Measurements from ENCODE around the gene ARHGEF2. TPM values are rescaled to one million over a fixed set of nuclear protein-coding genes. Genes with fewer than 3 reads are reported as not detected.
A peak's percentile ranks its signal among the peaks of the same experiment; 100 is the strongest.

ARHGEF2 gene
- total RNA-seq, 6 experiments from 2014 or later = 82.0 to 94.6 (median 83.9) TPM

- Mint-ChIP-seq H3K36me3 (ENCODE audit: low read depth) (peaks cover 18% of the 10 kb centered on the region; the same call in 1 of the 2 replicates), H3K9me3 (no peaks in the 10 kb centered on the region), H3K27me3 (ENCODE audit: insufficient read depth) (peaks cover 12% of the 10 kb centered on the region), H3K4me1 (ENCODE audit: low read depth) (peaks cover 8% of the 10 kb centered on the region), H3K4me3 (no peak overlapping the region), H3K27ac (peak overlapping the region; percentile 2; the same call in 1 of the 2 replicates)
- no peak for TF ChIP-seq CTCF (IDR thresholded peaks at IDR 0.05)
- DNase-seq = no peak
Measured at GRCh38 chr1:155946633-155947219, 31.6 kb downstream of the ARHGEF2 start.

- no peak overlapping the region for H3K4me3 Mint-ChIP-seq
- no peak for TF ChIP-seq CTCF (IDR thresholded peaks at IDR 0.05)
- H3K9me3 Mint-ChIP-seq = no peaks in the 10 kb centered on the region
- DNase-seq = no peak
- H3K27me3 Mint-ChIP-seq (ENCODE audit: insufficient read depth) = peaks cover 12% of the 10 kb centered on the region
- H3K27ac Mint-ChIP-seq = no peak overlapping the region
- 0 out of 2 replicates have a peak, but pooled peaks cover 13% of the 10 kb centered on the region for H3K36me3 Mint-ChIP-seq (ENCODE audit: low read depth)
- peaks cover 26% of the 10 kb centered on the region for H3K4me1 Mint-ChIP-seq (ENCODE audit: low read depth)
Measured at GRCh38 chr1:155944444-155944799, 33.9 kb downstream of the ARHGEF2 start.

GRCh38 chr1:155942578-155943141 lies 35.7 kb downstream of the ARHGEF2 start:
- Mint-ChIP-seq H3K36me3 (ENCODE audit: low read depth) (0 out of 2 replicates have a peak, but pooled peaks cover 13% of the 10 kb centered on the region), H3K4me3 (peak overlapping the region; percentile 23; the same call in 1 of the 2 replicates), H3K9me3 (no peaks in the 10 kb centered on the region), H3K27ac (peak overlapping the region; percentile 48), H3K27me3 (ENCODE audit: insufficient read depth) (peaks cover 13% of the 10 kb centered on the region), H3K4me1 (ENCODE audit: low read depth) (peaks cover 35% of the 10 kb centered on the region)
- no peak for DNase-seq
- TF ChIP-seq CTCF (IDR thresholded peaks at IDR 0.05) = no peak

GRCh38 chr1:155941845-155942531 lies 36.4 kb downstream of the ARHGEF2 start:
- H3K27me3 Mint-ChIP-seq (ENCODE audit: insufficient read depth) = peaks cover 14% of the 10 kb centered on the region
- peaks cover 35% of the 10 kb centered on the region for H3K4me1 Mint-ChIP-seq (ENCODE audit: low read depth)

More at GRCh38 chr1:155941845-155942531, 36.4 kb downstream of the ARHGEF2 start:
- no peak for TF ChIP-seq CTCF (IDR thresholded peaks at IDR 0.05)
- Mint-ChIP-seq H3K4me3 (peak overlapping the region; percentile 23; the same call in 1 of the 2 replicates), H3K27ac (peak overlapping the region; percentile 84), H3K9me3 (no peaks in the 10 kb centered on the region), H3K36me3 (ENCODE audit: low read depth) (0 out of 2 replicates have a peak, but pooled peaks cover 10% of the 10 kb centered on the region)
- DNase-seq = no peak
